Measurements from ENCODE around the gene TRIM2.

Gene TRIM2

GRCh38 chr4:153215921-153216320 is 11.7 kb downstream of the TRIM2 start:
- no peaks in the 10 kb centered on the region for H3K27me3 ChIP-seq (replicated peaks; ENCODE audit: insufficient read depth, low read length)
- H4K20me1 ChIP-seq (ENCODE audit: insufficient read depth, low read length), result no peaks in the 10 kb centered on the region
- no peaks in the 10 kb centered on the region for H3F3A ChIP-seq (ENCODE audit: insufficient read depth, low read length)
- no peak overlapping the region for H3K4me3 ChIP-seq (ENCODE audit: low read length)
- no peak for DNase-seq
- no peak overlapping the region for H3K4me2 ChIP-seq (ENCODE audit: low read depth, low read length)
- no peaks in the 10 kb centered on the region for H3K4me1 ChIP-seq (ENCODE audit: low read length)
- H3K27ac ChIP-seq (ENCODE audit: low read length), result no peak overlapping the region
- H3K9ac ChIP-seq (ENCODE audit: low read length), result no peak overlapping the region
- no peaks in the 10 kb centered on the region for H3K9me2 ChIP-seq (replicated peaks; ENCODE audit: insufficient read depth, low read length)
- no peaks in the 10 kb centered on the region for H3K79me2 ChIP-seq (ENCODE audit: low read length)
- H2AFZ ChIP-seq (ENCODE audit: low read length), result no peak overlapping the region
- H3K9me3 ChIP-seq (replicated peaks; ENCODE audit: insufficient read depth, low read length), result no peaks in the 10 kb centered on the region
- no peak for TF ChIP-seq EZH2 (optimal IDR thresholded peaks at IDR 0.05; ENCODE audit: low read depth, low read length)
- TF ChIP-seq EZH2phosphoT487 (IDR thresholded peaks at IDR 0.05; ENCODE audit: low read length), result no peak
- TF ChIP-seq CTCF (IDR thresholded peaks at IDR 0.05; ENCODE audit: low read length), result no peak
- H3K36me3 ChIP-seq (replicated peaks; ENCODE audit: insufficient read depth, low read length), result no peaks in the 10 kb centered on the region

GRCh38 chr4:153216546-153216945 is 12.3 kb downstream of the TRIM2 start:
- DNase-seq, result no peak
- no peaks in the 10 kb centered on the region for H3F3A ChIP-seq (ENCODE audit: insufficient read depth, low read length)
- H3K9me3 ChIP-seq (replicated peaks; ENCODE audit: insufficient read depth, low read length), result no peaks in the 10 kb centered on the region
- no peaks in the 10 kb centered on the region for H3K36me3 ChIP-seq (replicated peaks; ENCODE audit: insufficient read depth, low read length)
- TF ChIP-seq CTCF (IDR thresholded peaks at IDR 0.05; ENCODE audit: low read length), result no peak
- no peak for TF ChIP-seq EZH2phosphoT487 (IDR thresholded peaks at IDR 0.05; ENCODE audit: low read length)
- TF ChIP-seq EZH2 (optimal IDR thresholded peaks at IDR 0.05; ENCODE audit: low read depth, low read length), result no peak
- H3K79me2 ChIP-seq (ENCODE audit: low read length), result no peaks in the 10 kb centered on the region
- H2AFZ ChIP-seq (ENCODE audit: low read length), result no peak overlapping the region
- no peaks in the 10 kb centered on the region for H3K4me1 ChIP-seq (ENCODE audit: low read length)
- no peaks in the 10 kb centered on the region for H3K9me2 ChIP-seq (replicated peaks; ENCODE audit: insufficient read depth, low read length)
- no peaks in the 10 kb centered on the region for H3K27me3 ChIP-seq (replicated peaks; ENCODE audit: insufficient read depth, low read length)
- H3K9ac ChIP-seq (ENCODE audit: low read length), result no peak overlapping the region
- H3K4me2 ChIP-seq (ENCODE audit: low read depth, low read length), result no peak overlapping the region
- no peak overlapping the region for H3K27ac ChIP-seq (ENCODE audit: low read length)
- no peak overlapping the region for H3K4me3 ChIP-seq (ENCODE audit: low read length)
- H4K20me1 ChIP-seq (ENCODE audit: insufficient read depth, low read length), result no peaks in the 10 kb centered on the region

- Histone ChIP-seq H3K9ac (ENCODE audit: low read length) (no peak overlapping the region), H3K9me2 (replicated peaks; ENCODE audit: insufficient read depth, low read length) (no peaks in the 10 kb centered on the region), H3K4me1 (ENCODE audit: low read length) (no peaks in the 10 kb centered on the region), H3K4me2 (ENCODE audit: low read depth, low read length) (no peak overlapping the region), H3K36me3 (replicated peaks; ENCODE audit: insufficient read depth, low read length) (no peaks in the 10 kb centered on the region), H3K79me2 (ENCODE audit: low read length) (no peaks in the 10 kb centered on the region), H3F3A (ENCODE audit: insufficient read depth, low read length) (0 out of 2 replicates have a peak, but pooled peaks cover 5% of the 10 kb centered on the region), H3K27ac (ENCODE audit: low read length) (no peak overlapping the region), H3K27me3 (replicated peaks; ENCODE audit: insufficient read depth, low read length) (no peaks in the 10 kb centered on the region), H4K20me1 (ENCODE audit: insufficient read depth, low read length) (no peaks in the 10 kb centered on the region), H2AFZ (ENCODE audit: low read length) (no peak overlapping the region), H3K4me3 (ENCODE audit: low read length) (no peak overlapping the region), H3K9me3 (replicated peaks; ENCODE audit: insufficient read depth, low read length) (no peaks in the 10 kb centered on the region)
- DNase-seq, result no peak
- TF ChIP-seq CTCF (IDR thresholded peaks at IDR 0.05; ENCODE audit: low read length), result no peak
- TF ChIP-seq EZH2 (optimal IDR thresholded peaks at IDR 0.05; ENCODE audit: low read depth, low read length), result no peak
- no peak for TF ChIP-seq EZH2phosphoT487 (IDR thresholded peaks at IDR 0.05; ENCODE audit: low read length)
These were observed 13.2 kb downstream of the TRIM2 start for GRCh38 chr4:153217440-153217839.
